ENCODE results near the gene ALAS1.
"Not testable (repeated sequence)": the region's sequence is repeated elsewhere in the genome, so short reads cannot be mapped to it uniquely, and the experiment has no call there.

Gene ALAS1

GRCh38 chr3:52197842-52198625 is at the start of gene ALAS1:
Gene ALAS1, plus strand, starts transcription at chr3:52198160. Its CDS starts 1,082 bp downstream, at chr3:52199242.
- DNase-seq (ENCODE audit: low read depth), result peak; percentile 81

- no peak for DNase-seq (ENCODE audit: low read depth)
Observed at GRCh38 chr3:52149021-52149420, 48.9 kb upstream of the ALAS1 start.

GRCh38 chr3:52149726-52150125 is 48.2 kb upstream of the ALAS1 start:
- no peak for DNase-seq (ENCODE audit: low read depth)

- DNase-seq (ENCODE audit: low read depth), result no peak
Observed at GRCh38 chr3:52150357-52150756, 47.6 kb upstream of the ALAS1 start.

- DNase-seq (ENCODE audit: low read depth), result no peak
Observed at GRCh38 chr3:52150860-52151259, 47.1 kb upstream of the ALAS1 start.

GRCh38 chr3:52151991-52152390 is 46.0 kb upstream of the ALAS1 start:
- DNase-seq (ENCODE audit: low read depth), result not testable (repeated sequence)

- no peak for DNase-seq (ENCODE audit: low read depth)
Observed at GRCh38 chr3:52153389-52154096, 44.4 kb upstream of the ALAS1 start.

- peak; percentile 98 for DNase-seq (ENCODE audit: low read depth)
Observed at GRCh38 chr3:52154135-52155094, 43.5 kb upstream of the ALAS1 start, which contains the start of gene POC1A. Gene POC1A, minus strand, starts transcription at chr3:52154423. Its CDS starts 51 bp downstream, at chr3:52154372.

- DNase-seq (ENCODE audit: low read depth), result no peak
Observed at GRCh38 chr3:52155912-52156311, 42.0 kb upstream of the ALAS1 start.

GRCh38 chr3:52159503-52159902 is 38.5 kb upstream of the ALAS1 start:
- no peak for DNase-seq (ENCODE audit: low read depth)

GRCh38 chr3:52162250-52162872 is 35.6 kb upstream of the ALAS1 start:
- no peak for DNase-seq (ENCODE audit: low read depth)

- no peak for DNase-seq (ENCODE audit: low read depth)
Observed at GRCh38 chr3:52167240-52167639, 30.7 kb upstream of the ALAS1 start.

GRCh38 chr3:52170217-52170616 is 27.7 kb upstream of the ALAS1 start:
- not testable (repeated sequence) for DNase-seq (ENCODE audit: low read depth)

GRCh38 chr3:52171514-52172261 is 26.3 kb upstream of the ALAS1 start:
- DNase-seq (ENCODE audit: low read depth), result peak; percentile 50

- DNase-seq (ENCODE audit: low read depth), result no peak
Observed at GRCh38 chr3:52172262-52172757, 25.6 kb upstream of the ALAS1 start.

- DNase-seq (ENCODE audit: low read depth), result no peak
Observed at GRCh38 chr3:52173101-52173500, 24.9 kb upstream of the ALAS1 start.

GRCh38 chr3:52174896-52175295 is 23.1 kb upstream of the ALAS1 start:
- no peak for DNase-seq (ENCODE audit: low read depth)

- DNase-seq (ENCODE audit: low read depth), result no peak
Observed at GRCh38 chr3:52175416-52176179, 22.4 kb upstream of the ALAS1 start.

GRCh38 chr3:52176180-52176752 is 21.7 kb upstream of the ALAS1 start:
- DNase-seq (ENCODE audit: low read depth), result no peak

All from fibroblast of the conjunctiva (primary cell).